Stimulated activated CD8-positive, alpha-beta memory T cell treated with anti-CD3 and anti-CD28 coated beads, Interleukin-15, amount 100 ng/mL, for 48 hours (primary cell): Measurements from ENCODE around the gene NKAIN2.
"Not testable (repeated sequence)": the region's sequence is repeated elsewhere in the genome, so short reads cannot be mapped to it uniquely, and the experiment has no call there.

ENCODE experiments used
- DNase-seq, 2 donors: peaks; one replicate each; pipeline ENCODE4 v3.0.0-alpha.2; 2020; ENCODE audit warnings: low read depth in 2 of 2

The NKAIN2 gene

DNA sequence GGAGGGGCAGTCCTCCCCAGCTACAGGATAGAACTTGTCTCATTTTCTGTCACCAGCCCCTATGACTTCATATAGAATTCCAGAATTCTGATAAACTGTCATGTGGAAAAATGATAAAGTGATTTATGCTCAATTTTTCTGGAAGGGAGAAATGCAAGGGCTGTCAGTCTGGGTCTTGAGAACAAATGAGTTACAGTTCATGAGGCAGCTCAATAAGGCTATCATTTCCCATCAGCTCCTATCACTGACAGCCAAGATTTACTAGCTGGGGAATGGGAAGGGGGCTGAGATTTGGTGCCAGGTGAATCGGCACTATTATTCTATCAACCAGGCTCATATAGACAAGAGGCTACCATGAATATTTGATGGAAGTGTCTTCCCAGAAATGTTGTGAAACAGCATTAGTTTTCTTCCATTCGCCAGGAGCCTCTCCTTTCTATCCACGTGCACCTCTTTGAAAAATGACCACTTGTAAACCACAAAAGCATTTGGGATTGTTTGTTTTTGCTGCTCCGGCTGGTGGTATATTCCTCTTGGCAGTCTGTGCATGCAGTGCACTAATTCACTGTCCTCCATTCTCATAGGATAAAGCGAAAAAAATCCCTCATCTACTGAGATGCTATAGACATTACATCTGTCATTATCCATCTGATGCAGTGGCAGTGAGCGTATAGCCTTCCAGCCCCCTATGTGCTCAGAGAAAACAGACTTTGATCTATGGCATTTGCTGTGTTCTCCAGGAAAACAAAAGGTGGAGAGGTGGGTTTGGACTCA lies 629.9 kb downstream of the NKAIN2 start:
- no peak for DNase-seq

GRCh38 chr6:124434421-124434820 lies 630.8 kb downstream of the NKAIN2 start:
- no peak for DNase-seq

- DNase-seq, result no peak
Measured at GRCh38 chr6:124436803-124437202, 633.1 kb downstream of the NKAIN2 start.

DNA sequence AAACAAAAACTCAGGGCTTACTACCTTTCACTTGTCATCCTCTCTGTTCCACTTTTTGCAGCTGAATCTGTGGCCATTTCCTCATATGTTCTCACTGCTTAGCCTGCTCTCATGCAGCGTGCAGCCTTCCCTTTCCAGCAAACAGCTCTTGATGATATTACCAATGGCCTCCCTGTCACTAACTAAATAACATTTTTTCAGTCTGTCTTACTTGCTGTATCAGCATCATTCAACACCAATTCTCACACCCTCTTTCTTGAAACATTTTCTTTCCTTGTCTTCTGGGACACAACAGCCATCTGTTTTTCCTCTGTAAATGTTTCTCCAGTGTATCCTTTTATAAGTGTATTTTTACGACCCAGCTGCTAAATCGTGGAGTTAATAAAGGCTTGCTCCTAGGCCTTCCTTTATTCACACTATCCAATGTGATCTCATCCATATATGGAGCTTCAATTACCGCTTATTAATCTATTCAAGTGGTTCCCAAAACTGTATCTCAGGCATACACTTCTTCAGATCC lies 634.9 kb downstream of the NKAIN2 start:
- DNase-seq, result no peak

DNA sequence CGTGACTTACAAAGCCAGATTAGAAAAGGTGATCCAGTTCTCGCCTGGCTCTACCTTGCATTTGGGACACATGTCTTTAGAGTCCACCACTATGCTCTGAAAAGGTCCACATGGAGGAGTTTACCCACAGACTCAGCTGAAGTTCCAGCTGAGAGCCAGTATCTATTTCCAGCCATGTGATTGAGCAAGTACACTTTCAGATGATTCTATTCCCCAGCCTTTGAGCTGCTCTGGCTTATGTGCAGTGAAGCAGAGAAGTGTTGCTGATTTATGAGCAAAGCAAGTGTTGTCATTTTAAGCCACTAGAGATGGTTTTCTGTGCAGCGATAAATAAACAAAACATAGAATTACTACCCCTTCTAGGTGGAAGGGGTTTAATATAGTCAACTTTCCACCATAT lies 637.8 kb downstream of the NKAIN2 start:
- no peak for DNase-seq

DNA sequence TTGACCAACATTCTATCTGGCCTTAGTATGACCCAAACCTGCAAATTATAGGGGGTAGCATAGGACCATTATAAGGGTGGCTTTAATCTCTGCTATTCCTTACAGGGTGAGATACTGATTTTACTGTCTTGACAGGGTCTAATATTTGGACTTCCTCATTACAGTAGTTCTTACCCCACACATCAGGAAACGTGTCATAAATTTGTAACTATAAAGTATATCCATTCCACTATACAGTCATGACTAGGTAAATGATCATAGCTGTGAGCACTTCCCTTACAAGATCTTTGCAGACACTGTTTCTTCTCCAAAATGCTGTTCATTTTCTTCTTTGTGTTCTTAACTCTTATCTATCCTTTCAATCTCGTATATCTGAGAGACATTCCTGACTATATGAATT lies 639.9 kb downstream of the NKAIN2 start:
- DNase-seq, result no peak

DNA sequence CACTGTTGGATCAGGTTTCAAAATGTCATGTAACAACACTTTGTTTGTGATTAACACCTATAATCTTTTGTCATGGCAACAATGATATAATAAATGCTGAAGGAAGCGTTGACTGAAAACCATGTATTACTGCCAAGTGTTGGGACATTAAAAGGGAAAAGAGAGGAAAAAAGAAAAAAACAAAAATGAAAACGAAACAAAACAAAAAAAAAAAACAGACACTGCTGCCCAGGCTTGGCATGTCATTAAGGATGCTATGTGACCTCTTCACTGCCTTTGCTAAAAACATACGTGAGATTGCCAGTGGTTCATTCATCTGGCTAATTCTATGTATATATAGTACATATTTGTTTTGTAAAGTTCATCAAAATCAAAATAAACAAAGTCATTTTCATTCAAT lies 641.9 kb downstream of the NKAIN2 start:
- DNase-seq, result no peak

DNA sequence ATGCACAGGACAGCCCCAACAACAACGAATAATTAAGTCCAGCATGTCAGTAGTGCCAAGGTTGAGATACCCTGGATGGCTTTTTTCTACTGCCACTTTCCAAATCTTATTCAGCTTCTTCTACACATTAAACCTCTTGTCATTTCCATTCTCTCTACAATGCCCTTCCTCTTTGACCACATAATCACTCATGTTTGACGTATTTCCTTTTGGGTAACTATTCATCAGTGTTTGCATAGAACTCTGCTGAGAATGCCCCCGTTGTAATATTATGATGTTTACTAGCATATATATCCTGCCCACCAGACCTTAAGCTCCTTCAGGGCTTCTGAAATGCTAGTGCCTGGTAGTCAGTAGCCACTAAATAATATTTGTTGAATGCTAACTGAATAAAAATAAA lies 643.3 kb downstream of the NKAIN2 start:
- DNase-seq, result no peak

GRCh38 chr6:124459268-124459667 lies 655.6 kb downstream of the NKAIN2 start:
- DNase-seq, result no peak

DNA sequence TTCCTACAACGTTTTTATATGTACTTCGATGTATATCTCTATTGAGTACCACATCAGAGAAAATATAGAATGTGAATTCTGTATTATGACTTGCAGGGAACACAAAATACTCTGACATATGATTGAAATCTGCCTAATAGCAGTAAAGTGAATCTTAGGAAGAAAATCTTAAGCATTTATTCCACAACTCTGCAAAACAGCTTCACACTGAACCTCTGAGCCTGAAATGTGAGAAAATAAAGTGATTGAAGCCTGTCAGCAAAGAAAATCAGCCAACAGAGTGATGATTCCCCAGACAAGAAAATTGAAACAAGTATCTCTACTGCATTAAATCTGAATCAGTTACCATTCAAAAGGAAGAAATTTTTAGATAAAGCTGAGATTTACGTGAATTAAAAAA lies 659.1 kb downstream of the NKAIN2 start:
- no peak for DNase-seq

DNA sequence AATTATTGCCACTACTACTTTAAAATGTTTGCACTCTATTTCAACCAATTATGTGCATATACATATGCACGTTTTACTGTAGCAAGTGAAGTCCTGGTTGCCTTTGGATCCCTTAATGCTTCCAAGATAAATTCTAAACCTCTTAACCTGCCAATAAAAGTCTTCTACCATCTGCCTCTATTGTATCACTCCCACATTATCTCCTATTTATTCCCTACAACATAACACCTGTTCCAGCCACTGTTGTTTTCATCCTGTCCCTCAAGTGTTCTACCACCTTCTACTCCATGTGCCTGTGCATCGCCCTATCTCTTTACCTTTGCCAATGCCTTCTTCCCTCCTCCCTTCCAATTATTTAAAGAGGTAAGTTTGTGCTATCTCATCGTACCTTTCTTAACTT lies 659.6 kb downstream of the NKAIN2 start:
- no peak for DNase-seq

DNA sequence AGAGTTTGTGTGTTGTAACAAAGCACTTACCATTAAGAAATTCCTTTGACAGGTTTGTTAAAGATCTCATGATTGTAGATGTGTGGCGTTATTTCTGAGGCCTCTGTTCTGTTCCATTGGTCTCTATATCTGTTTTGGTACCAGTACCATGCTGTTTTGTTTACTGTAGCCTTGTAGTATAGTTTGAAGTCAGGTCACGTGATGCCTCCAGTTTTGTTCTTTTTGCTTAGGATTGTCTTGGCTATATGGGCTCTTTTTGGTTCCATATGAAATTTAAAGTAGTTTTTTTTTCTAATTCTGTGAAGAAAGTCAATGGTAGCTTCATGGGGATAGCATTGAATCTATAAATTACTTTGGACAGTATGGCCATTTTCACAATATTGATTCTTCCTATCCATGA lies 660.9 kb downstream of the NKAIN2 start:
- not testable (repeated sequence) for DNase-seq

- no peak for DNase-seq
Measured at GRCh38 chr6:124466949-124467348, 663.3 kb downstream of the NKAIN2 start.

GRCh38 chr6:124467366-124467765 lies 663.7 kb downstream of the NKAIN2 start:
- no peak for DNase-seq

- DNase-seq, result no peak
Measured at GRCh38 chr6:124470803-124471202, 667.1 kb downstream of the NKAIN2 start.

GRCh38 chr6:124475176-124475575 lies 671.5 kb downstream of the NKAIN2 start:
- DNase-seq, result no peak

DNA sequence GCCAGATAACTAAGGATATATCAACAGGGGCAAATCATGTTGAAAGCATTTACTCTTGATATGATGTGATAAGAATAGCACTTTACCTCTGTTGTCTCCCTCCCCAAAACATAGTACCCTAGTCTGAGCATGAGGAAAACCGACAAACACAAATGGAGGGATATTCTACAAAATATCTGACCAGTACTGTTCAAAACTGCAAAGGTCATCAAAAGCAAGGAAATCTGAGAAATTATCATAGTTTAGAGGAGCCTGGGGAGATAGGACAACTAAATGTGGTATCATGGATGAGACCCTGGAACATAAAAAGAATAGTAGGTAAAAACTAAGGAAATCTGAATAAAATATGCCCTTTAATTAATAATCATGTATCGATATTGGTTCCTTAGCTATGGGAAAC lies 675.2 kb downstream of the NKAIN2 start:
- no peak for DNase-seq

DNA sequence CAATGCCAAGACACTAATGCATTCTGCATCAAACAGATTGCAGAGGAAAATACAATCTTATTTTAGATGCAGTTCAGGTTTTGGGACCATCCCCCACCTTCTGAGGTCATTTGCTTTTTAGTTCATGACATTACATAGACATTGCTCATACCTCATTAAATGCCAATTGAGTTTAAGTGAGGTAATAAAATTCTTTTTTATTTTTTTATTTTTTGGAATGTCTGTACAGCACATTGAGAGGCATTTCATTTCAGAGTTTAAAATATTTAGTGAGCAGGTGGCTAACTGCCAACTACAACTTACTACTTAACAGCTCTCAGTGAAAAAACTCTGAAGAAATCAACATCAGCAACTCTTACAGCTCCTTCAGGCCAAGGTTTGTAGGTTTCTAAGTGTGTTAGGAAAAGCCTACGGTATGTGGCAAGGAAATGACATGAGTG lies 676.3 kb downstream of the NKAIN2 start:
- DNase-seq, result no peak

DNA sequence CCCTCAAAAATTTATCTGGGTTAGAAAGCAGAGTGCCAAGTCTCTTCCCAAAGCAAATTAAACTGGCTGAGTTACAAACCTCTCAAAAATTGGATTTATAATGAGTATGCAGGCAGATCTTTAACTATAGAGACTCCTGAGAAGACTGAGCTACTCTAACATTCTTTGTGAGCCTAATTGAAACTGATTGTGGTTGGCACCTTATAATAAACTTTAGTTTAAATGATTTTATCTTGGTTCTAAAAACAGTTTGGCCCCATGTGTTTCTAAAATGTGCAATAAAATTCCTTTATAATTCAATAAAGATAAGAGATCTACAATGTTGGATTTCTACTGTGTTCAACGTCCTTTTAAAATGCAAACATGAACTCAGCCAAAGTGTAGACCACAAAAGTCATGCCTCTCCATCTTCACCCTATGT lies 678.4 kb downstream of the NKAIN2 start:
- no peak for DNase-seq

- no peak for DNase-seq
Measured at GRCh38 chr6:124487623-124488431, 684.2 kb downstream of the NKAIN2 start.

DNA sequence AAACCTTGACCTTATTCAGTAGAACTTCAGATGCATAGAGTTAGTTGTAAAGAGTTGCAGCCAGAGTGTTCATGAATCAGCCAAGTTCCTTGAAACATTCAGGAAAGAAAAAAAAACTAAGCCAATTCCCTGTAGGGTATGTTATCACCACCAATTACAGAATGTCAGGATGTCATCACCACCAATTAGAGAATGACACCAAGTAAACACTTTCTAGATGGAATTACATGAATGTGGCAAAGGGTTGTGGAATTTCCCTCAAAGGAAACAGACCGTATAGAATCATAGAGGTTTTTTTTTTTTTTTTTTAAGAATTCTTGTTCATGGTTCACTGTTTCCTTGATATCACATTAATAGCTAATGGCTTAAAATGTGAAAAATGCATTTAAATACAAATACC lies 686.5 kb downstream of the NKAIN2 start:
- DNase-seq, result no peak

DNA sequence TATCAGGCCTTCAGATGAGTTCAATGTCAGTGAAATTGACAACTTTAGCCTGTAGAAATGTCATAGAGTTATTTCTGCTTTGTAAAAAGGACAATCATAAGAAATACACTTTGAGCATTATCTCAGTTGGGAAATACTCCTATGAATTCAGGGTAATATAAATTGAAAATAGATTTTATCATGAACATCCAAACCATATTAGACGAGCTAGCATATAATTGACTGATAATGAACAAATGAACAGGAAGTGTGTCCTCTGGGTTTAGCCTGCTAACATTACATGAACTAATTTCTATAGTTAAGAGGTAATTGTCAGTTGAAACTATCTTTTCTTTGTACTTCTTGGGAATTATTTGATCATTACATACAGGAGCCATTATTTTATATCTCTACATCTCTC lies 689.6 kb downstream of the NKAIN2 start:
- DNase-seq, result no peak
